ENCODE data around the gene NDUFV2. TPM values are rescaled to one million over a fixed set of nuclear protein-coding genes. Genes with fewer than 3 reads are reported as not detected.

The NDUFV2 gene
- total RNA-seq, 1 experiment from 2014 or later = 215 TPM

DNA sequence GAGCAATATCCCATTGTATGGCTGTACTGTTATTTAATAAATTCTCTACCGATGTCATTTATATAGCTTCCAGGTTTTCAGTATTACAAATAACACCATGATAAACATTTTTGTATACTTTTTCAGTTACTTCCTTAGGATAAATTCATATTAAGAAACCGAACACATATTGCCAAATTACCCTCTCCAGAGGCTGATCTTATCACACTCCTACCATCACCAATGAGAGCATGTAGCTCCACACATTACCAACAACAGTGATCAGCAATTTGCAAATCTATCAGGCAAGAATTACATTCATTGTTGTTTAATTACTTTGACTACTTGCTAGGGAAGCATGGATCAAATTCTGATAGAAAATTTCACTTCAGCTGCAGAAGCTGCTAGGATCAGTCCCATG is 5.8 kb upstream of the NDUFV2 start:
- ChIA-PET POLR2A (ENCODE audit: unreplicated experiment) (interaction anchor here (0.6 kb wide), 1 partner anchor 40 kb away, joined by 5 read pairs; the partner anchor contains the start of gene ANKRD12), CTCF (no interaction called here)
- Histone ChIP-seq H3K4me1 (replicated peaks; ENCODE audit: insufficient read depth) (peaks cover 25% of the 10 kb centered on the region), H4K20me1 (ENCODE audit: insufficient read depth) (no peaks in the 10 kb centered on the region), H3K9me3 (ENCODE audit: insufficient read depth, low read depth) (no peaks in the 10 kb centered on the region), H3K9me2 (ENCODE audit: insufficient read depth) (no peaks in the 10 kb centered on the region), H2AFZ (no peak overlapping the region), H3F3A (ENCODE audit: insufficient read depth, low read depth) (peaks cover 12% of the 10 kb centered on the region), H3K79me2 (ENCODE audit: low read depth) (no peaks in the 10 kb centered on the region), H3K36me3 (ENCODE audit: low read depth) (no peaks in the 10 kb centered on the region), H3K4me3 (no peak overlapping the region), H3K27ac (no peak overlapping the region), H3K27me3 (ENCODE audit: insufficient read depth, low read depth) (no peaks in the 10 kb centered on the region), H3K4me2 (no peak overlapping the region)
- intact Hi-C loops (cut with micrococcal nuclease; ENCODE audit: unreplicated experiment) = no loop called here
- DNase-seq = no peak
- TF ChIP-seq CTCF (conservative IDR thresholded peaks at IDR 0.05) (no peak), EZH2 (IDR thresholded peaks at IDR 0.05; ENCODE audit: low read depth) (no peak)
- no TSS peak for BruUV-seq (replicated peaks)

GRCh38 chr18:9097349-9097748 is 5.2 kb upstream of the NDUFV2 start:
- CTCF ChIA-PET = interaction anchor here (0.6 kb wide), 2 partner anchors 402 to 527 kb away, joined by 3 to 23 read pairs; no protein-coding TSS in a partner anchor
- Histone ChIP-seq H4K20me1 (ENCODE audit: insufficient read depth) (no peaks in the 10 kb centered on the region), H3F3A (ENCODE audit: insufficient read depth, low read depth) (peaks cover 17% of the 10 kb centered on the region), H3K4me1 (replicated peaks; ENCODE audit: insufficient read depth) (peaks cover 28% of the 10 kb centered on the region), H3K9me2 (ENCODE audit: insufficient read depth) (no peaks in the 10 kb centered on the region), H3K4me3 (no peak overlapping the region), H3K9me3 (ENCODE audit: insufficient read depth, low read depth) (no peaks in the 10 kb centered on the region), H3K79me2 (ENCODE audit: low read depth) (peaks cover 5% of the 10 kb centered on the region; the same call in 1 of the 2 replicates), H3K27me3 (ENCODE audit: insufficient read depth, low read depth) (no peaks in the 10 kb centered on the region), H2AFZ (no peak overlapping the region), H3K4me2 (no peak overlapping the region), H3K36me3 (ENCODE audit: low read depth) (no peaks in the 10 kb centered on the region), H3K27ac (no peak overlapping the region)
- TF ChIP-seq CTCF (conservative IDR thresholded peaks at IDR 0.05) = no peak
- no peak for TF ChIP-seq EZH2 (IDR thresholded peaks at IDR 0.05; ENCODE audit: low read depth)
- no peak for DNase-seq
- POLR2A ChIA-PET (ENCODE audit: unreplicated experiment) = no interaction called here
- BruUV-seq (replicated peaks) = no TSS peak
- intact Hi-C loops (cut with micrococcal nuclease; ENCODE audit: unreplicated experiment) = no loop called here

DNA sequence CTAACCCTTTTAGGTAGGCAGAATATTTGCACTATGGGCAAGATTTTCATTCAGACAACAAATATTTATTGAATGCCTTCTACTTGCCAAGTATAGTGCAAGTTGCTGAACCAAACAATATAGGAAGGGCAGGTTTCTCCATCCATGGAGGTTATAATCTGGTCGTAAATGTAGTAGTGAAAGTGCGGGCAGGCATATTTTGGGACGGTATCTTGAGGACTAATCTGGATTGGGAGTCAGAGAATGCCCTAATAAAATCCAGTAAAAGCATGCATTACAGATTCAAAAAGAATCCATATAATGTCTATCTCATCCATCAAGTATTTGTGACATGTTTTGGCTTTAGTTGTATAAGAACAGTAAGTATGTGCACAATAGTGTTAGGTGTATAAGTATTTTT is 1.7 kb upstream of the NDUFV2 start:
- no TSS peak for BruUV-seq (replicated peaks)
- Histone ChIP-seq H3K9me3 (ENCODE audit: insufficient read depth, low read depth) (no peaks in the 10 kb centered on the region), H3K4me3 (no peak overlapping the region), H3K4me2 (no peak overlapping the region), H4K20me1 (ENCODE audit: insufficient read depth) (peaks cover 23% of the 10 kb centered on the region), H3K4me1 (replicated peaks; ENCODE audit: insufficient read depth) (peaks cover 27% of the 10 kb centered on the region), H3F3A (ENCODE audit: insufficient read depth, low read depth) (peaks cover 5% of the 10 kb centered on the region; the same call in 1 of the 2 replicates), H3K79me2 (ENCODE audit: low read depth) (peaks cover 37% of the 10 kb centered on the region), H3K27ac (no peak overlapping the region), H3K27me3 (ENCODE audit: insufficient read depth, low read depth) (no peaks in the 10 kb centered on the region), H3K36me3 (ENCODE audit: low read depth) (peaks cover 9% of the 10 kb centered on the region; the same call in 1 of the 2 replicates), H2AFZ (no peak overlapping the region), H3K9me2 (ENCODE audit: insufficient read depth) (no peaks in the 10 kb centered on the region)
- intact Hi-C loops (cut with micrococcal nuclease; ENCODE audit: unreplicated experiment) = no loop called here
- TF ChIP-seq EZH2 (IDR thresholded peaks at IDR 0.05; ENCODE audit: low read depth) (no peak), CTCF (conservative IDR thresholded peaks at IDR 0.05) (no peak)
- DNase-seq = no peak
- POLR2A ChIA-PET (ENCODE audit: unreplicated experiment) = interaction anchor here (0.7 kb wide), 1 partner anchor 309 kb away, joined by 12 read pairs; no protein-coding TSS in a partner anchor
- CTCF ChIA-PET = no interaction called here

All from PC-9 (cell line).